ENCODE data around the gene FOXL2NB. TPM values are rescaled to one million over a fixed set of nuclear protein-coding genes. Genes with fewer than 3 reads are reported as not detected.

The FOXL2NB gene
- polyA plus RNA-seq, 12 donors: 0.07 to 0.26 (median 0.10) TPM; not detected in 8

DNA sequence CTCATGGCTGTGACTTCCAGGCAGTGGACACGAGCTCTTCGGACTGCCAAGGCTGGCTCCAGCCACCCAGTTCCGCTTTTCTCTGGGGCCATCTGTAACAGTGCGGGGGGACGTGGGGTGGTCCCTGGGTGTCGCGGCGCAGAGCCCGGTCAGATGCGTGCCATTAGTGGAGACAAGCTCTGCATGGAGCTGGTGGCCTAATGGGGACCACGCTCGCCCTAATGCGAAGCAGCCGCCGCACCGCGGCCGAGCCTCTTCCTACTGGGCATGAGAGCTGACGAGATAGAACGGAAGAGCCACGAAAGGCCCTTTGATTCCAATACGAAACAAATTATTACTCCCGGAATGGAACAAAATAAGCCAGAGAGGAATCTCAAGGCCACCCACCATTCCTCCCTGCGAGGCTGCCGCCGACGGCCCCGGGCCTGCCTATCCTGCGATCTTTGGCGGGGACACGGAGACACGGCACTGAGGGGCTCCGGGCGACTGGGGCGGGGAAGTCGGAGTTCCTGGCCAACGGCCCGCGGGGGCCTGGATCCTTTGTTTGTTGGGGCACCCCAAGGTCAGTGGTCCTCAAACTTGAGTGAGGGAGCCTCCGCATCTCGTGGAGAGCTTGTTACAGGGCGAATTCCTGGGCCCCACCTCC, 18.2 kb upstream of the FOXL2NB start:
- no peak for DNase-seq

DNA sequence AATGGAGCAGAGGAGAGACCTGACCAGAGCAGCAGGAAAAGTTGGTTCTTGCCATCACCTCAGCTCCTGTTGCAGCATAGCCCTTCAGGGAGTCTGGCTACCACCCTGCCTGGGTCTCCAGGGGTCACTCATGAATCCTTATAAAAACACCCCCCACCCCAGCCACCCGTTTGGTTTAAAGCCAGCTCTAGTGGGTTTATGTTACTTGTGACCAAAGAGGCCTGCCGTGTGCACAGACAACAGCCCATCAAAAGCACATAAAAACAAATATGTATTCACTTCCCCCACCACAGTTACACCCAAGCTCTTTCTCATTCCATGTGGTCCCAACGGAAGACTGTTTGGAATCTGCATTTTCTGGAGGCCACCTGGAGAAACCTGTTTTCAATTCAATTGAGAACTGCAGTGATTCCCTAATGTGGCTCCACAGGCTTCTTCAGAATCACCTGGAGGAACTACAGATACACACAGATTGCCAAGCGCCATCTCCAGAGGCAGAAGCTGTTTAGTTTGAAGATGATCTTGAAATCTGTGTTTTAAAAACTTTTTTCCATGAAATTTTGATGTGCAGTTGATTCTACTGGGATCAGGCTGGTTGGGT, 13.8 kb upstream of the FOXL2NB start:
- no peak for DNase-seq

DNA sequence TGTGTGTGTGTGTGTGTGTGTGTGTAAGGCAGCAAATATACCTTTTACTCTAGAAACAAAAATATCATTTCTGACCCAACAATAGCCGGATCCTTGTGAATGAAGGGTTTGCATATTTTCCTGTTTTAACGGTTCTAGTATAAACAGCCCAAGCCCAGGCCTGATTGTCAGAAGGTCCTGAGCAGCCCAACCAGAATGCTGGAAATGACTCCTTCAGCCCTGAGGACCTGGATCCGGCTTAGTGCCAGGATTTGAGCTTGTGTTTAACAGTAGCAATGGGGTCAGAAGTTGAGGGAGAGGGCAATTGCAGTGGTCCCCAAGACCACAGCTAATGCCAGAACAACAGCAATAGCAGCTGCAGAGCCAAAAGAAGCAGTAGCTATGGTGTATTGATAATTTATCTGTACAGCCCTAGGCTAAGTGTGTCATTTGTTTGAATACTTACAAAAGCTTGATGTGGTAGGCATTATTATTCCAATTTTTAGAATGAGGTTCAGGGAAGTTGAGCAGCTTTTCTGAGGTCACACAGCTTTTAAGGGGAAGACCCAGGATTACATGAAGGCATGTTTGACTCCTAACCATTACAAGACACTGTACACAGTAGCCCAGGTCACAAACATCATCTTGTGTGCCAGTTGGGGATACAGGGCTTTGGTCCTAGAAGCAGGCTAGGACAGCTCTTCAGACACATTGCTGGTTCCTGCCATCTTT, 12.9 kb upstream of the FOXL2NB start:
- no peak for DNase-seq

DNA sequence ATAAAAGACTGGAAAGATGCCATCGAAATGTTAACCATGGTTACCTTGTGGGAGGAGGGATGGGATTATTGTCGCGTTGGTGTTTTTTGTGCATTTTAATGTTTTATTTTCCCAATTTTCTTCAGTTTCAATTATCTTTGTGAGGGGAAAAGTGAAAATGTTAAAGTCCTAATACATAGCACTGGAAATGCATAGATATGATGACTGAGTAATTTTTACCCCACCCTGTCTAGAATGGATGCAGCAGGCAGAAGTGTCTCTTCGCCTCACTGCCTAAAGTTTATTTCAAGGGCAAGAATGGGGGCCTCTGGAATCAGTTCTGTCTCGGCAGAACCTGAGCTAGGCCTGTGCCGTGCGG, 11.5 kb upstream of the FOXL2NB start:
- DNase-seq: no peak

DNA sequence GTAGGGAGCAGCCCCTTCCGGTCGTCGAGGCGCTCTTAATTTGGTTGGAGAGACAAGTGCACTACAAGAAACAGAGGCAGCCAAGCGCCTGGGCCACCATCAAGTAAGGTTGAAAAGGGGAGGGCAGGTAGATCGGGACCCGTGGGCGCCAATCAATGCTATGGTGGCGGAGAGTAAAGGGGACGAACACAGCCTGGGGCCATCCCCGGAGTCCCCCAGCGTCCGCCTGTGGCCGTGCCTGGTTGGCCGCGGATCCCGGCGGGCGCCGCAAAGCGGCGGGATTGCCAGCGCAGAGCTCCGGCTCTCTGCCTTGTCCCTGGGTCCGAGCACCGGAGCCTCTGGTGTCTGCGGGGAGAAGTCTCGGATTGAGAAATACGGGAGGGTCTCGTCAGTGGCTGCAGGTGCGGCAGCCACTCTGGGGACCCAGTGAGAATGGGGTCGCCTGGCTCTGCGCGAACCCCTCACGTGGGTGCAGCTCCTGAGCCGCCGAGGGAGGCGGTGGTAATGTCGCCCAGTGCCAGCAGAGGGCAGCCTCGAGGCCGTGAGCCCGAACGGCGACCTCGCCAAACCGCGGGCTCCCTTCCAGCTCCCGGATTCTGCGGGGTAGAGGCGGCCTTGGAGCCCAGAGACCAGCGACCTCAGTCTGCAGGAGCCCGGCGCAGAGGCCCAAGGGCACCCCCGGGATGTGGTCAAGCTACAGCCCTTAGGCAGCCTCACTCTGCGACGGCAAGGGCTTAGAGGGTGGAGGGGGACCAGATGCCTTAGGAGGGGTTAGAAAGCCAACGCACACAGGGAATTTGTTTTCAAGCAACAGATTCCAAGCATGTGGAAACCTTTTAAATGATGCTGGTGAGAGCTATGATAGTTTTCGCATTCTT, 10.9 kb upstream of the FOXL2NB start:
- DNase-seq: peak; percentile 67

DNA sequence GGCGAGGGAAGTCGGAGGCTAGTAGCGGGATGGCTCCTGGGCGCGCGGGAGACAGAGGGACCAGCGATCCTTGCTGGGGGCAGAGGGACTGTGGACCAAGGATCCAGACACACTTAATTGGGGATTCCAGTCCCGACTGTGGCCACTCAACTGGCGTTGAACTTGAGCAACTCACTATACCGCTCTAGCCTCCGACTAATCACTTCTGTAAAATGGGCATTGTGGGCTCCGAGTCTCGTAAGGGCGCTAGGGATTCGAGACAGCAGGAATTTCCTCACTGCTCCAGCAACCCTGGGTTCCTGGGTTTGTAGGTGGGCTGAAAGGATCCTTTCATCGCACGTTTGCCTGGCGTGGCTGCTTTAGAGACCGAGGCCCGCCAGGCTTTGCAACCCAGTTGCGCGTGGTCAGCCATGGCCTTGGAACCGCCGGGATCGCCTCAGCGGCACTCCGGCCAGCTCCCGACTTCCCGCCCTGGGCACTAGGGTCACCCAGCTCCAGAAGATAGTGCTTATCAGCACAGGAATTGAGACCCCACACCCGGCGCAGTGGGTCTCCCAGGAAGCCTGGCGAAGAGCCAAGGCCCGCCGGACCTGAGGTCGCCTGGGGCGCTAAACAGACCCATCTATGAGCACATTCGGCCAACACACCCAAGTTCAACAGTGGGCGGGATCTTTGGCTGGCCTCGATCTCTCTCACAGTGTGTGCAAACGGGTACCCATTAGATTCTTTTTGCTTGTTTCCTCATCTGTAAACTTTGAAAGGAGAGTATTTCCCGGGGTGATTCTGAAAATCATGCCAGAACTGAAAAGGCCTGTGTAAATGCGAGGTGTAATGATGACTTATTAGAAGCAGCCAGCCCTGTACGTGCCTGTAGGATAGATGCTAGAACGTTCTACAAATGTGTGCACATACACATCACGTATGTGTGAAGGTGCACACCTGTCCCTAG, 10.0 kb upstream of the FOXL2NB start:
- DNase-seq: no peak

DNA sequence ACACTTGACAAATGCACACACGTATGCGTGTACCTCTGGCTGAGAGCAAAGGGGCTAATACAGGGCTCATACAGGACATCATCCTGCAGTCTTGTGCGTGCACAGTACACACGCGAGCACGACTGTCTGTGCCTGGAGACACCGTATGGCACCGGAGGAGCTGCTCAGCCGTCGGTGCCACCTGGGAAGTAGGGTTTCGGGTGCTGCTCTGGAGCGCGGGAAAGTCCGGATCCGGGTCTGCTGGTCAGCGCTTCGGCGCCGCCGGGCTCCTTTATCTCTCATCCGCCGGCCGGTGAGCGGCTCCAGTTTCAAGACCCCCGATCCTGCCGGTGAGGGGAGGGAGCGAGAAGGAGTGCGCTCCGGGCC, 9.3 kb upstream of the FOXL2NB start:
- DNase-seq: no peak

DNA sequence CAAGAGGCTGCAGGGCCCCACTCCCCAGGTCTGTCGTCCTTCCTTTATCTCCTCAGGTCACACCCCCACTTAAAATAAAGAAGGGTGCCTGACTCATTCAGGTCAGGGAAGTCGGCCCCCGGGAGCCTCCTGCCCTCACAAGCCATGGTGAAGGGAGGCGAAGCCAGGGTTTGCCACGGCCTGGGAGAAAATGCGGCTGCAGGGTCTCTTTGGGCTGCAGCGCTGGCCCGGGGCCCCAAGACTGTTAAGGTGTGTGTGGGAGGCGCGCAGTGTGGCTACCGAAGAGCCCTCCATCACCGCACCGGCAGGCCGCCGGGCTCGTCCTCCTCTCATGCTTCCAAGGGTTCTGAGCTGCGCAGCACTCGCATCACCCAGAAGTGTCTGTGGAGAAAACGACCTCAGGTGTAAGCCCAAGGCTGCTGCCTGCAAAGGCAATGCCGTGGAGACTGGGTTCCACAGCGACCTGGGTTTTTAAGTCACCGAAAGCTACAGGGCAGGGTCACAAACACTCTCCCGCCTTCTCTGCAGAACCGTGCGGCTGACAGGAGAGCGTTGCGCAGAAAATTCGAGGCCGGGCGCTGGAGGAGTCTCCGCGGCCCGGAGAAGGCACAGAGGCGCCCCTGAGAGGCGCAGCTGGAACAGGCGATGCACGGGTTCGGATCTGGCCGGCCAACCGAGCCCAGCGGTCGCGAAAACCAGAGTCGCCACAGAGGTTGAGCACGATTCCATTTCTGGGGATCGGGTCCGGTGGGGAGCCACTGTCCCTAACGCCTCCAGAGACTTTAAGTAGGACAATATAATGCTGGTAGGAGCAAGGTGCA, 8.8 kb upstream of the FOXL2NB start:
- no peak for DNase-seq

DNA sequence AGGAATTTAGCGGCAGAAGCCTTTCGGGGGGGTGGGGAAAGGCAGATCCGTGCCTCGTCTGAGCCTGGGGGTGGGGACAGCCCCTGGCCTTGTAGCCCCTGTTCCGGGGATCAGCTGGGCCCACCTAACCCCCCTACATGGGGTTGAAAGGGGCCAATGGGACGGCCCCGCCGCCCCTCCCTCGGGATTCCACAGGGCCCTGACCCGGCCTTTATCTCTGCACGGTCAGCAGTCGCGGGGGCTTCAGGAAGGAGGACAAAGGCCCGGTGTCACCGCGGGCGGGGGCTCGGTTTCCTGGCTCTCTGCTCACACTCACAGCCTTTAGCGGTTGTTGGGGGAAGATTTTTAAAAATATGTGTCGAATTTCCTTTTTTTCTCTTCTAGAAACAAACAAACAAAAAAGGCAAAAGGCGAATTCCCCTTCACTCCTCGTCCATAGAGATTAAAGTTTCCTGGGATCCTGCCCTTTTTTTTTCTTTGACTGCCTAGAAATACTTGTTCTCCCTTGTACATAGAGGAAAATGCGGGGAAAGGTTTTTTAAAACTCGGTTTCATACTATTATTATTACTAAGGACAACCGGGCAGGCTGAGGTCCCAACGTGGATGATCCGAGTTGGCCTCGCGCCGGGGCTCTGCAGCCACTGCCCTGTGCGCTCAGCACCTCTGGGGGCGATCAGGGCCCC, 8.0 kb upstream of the FOXL2NB start:
- no peak for DNase-seq

DNA sequence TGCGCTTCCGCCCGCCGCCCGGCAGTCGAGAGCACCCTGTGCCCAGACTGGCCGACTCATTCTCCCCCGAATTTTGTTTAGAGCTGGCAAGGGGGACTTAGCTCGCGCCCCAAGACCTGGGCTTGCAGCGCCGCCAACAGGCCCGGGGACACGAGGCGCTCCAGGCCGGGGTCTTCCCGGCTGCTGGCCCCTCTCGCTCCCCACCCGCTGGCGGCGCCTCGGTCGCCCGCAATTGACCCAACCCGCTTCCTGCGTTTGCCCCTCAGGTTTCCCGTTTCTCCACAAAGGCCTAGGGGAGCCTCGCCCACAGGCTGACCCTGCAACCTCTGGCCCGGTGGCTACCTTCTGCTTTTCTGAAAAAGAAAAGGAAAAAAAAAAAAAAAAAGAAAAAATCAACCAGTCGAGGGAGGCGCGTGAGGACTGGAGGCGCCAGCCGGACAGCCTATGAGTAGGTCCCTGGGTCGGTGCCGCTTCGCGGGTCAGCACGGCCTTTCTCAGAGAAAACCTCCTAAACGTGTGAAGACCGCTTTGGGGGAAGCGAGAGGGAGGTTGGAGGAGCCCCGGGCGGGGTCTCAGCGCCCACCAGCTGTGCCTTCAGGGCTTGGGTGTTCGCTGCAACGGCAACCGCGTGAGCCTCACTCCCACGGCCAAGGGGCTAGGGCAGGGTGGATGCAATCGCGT, 7.3 kb upstream of the FOXL2NB start:
- no peak for DNase-seq

DNA sequence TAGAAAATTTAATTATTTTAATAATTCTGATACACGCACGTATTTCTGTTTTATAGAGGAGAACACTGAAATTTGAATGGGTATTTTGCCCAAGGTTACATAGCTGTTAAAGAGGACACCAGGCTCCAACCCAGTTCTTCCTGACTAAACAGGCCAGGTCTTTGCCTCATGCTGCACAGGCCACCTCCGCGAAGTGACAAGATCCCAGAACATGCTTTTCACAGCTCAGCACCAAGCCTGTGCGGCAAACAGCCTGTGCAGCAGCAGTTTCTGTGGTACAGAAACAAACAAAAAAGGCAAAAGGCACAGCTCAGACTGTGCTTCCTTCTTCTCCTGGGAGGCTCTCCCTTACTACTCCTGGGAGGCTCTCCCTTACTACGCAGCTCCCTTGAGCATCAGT, 6.6 kb upstream of the FOXL2NB start:
- no peak for DNase-seq

DNA sequence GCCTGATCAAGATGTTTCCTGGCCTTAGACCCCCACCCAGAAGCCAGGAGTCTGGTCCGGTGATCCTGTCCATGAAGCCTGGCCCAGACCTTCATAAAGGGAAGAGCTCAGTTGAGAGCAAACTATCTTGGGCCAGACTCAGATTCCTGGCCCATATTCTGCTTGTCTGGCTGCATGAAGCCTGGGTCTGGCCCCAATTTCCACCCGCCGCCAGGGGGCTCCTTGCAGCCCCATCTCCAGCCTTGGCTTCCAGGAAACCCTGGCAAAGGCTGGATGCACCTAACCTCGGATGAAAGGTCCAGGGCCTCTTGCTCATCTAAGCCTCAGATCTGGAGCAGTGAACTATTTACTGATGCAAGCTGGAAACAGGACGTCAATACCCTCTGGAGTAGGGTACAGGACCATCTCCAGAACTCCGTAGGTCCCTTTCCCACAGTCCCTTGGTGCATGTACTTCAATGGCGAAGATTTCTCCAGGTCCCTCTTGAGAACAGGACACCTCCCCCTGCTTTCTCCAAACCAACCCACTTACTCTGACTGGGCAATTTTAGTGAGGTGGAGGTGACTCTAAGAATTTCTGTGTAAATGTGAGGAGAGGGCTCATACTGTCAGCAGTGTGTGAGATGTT, 5.6 kb upstream of the FOXL2NB start:
- no peak for DNase-seq

DNA sequence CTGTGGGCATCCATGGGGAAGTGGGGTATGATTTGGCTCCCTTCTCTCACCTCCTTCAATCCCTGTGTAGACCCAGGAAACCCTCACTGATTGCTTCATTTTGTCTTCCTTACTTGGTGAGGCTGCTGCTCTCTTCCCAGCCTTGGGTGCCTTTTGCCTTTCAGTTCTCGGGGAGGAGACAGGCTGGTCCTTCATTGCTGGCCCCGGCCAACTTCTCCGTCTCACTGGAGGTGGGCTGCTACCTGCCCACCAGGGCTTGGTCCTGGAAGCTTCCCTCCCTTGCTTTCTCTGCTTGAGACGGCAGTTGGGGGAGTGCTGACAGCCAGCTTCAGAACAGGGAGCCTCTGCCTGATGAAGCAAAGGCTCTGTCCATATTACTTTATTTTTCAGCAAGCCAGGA, 4.7 kb upstream of the FOXL2NB start:
- DNase-seq: no peak

DNA sequence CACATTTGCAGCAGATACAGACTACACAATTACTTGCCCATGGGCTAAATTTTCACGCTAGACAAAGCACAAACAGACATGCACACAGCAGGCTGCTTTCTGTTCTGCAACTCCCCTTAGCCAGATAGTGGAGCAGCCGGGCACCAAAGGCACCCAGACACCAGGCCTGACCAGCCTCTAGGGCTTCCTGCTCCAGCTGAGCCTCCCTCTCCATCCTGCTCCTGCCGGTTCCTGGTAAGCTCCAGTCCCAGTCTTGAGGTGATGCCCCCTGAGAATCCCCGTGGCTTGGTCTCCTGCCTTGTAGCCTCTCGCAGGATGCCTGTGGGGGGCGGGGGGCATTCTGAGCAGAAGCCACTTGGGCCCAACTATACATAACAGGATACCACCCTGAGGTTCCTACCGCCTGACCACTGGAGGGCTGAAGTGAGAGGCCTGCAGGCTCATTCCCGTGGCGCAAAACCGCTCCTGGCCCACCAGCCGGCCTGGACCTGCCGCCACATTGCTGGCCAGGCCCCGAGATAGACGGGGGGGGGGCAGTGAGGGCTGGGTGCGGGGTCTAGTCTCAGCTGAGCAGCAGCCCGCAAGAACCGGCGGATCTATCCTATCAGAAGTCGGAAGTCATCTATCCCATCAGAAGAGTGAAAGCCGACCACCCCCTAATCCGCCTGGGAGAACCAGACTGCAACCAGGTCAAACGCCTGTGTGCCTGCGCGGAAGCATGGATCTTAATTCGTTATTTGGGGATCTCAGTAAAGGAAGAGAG, 4.0 kb upstream of the FOXL2NB start:
- no peak for DNase-seq

DNA sequence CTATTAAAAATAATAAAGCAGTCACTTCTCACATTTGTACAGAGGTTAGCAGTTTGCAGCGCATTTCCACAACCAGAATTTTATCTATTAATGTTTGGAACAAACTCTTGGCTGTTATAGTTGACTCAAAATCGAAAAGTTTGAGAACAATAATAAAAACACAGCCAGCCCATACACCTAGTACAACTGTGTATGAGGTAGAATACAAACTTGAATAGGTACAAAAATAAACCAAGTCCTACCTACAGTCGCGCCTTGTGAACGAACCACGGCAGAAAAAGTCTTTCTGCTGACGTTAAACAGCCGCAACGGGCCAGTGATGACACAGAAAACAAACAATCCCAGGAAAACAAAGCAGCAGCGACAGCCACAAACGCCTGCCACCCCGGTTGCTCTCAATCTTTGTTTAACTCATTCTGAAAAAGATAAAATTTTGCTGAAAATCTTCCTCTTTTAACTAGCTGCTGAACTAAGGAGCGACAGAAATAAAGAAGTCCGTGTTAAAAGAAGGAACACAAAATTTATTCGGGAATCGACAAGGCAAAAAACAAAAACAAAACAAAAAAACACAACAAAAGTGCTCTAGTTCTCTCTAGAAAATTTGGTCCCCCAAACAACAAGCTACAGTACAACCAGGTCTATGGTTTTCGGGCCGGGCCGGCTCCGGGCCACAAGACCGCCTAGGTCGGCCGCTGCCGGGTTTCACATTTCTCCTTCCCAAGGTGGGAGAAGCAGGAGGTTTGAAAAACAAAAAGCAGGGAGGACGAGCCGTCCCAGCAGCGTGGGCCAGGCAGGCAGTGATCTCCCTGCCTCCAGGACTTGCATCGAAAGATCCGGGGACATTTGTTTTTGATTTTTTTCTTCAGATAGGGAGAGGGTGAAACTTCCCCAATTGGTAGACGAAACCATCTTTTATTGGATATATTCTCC, 3.0 kb upstream of the FOXL2NB start:
- DNase-seq: no peak

DNA sequence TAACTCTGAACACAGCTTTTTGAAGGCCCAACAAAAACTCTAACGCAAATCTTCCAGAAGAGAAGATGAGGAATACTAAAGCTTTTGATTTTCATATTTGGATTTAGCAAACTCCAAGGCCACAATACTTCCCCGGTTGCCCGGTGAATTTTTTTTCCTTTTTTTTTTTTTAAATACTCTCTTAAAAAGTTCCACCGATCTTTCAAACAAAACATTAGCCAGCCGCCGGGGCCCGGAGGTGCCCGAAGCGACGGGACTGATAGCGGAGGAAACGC, 2.4 kb upstream of the FOXL2NB start:
- no peak for DNase-seq
